NT2/D1 (cell line): Measurements from ENCODE around the gene PTN.

Experiments
- SUZ12 ChIP-seq: IDR thresholded peaks from 2 replicates; pipeline ENCODE4 v1.6.1; 2011; ENCODE audit not compliant: insufficient read length, insufficient read depth; ENCODE audit errors: extremely low read depth
- YY1 ChIP-seq: IDR thresholded peaks from 2 replicates; pipeline ENCODE4 v1.6.1; 2011; ENCODE audit not compliant: insufficient read length, insufficient read depth
- ZNF274 ChIP-seq: IDR thresholded peaks from 2 replicates; pipeline ENCODE4 v1.6.1; 2011; ENCODE audit warnings: mild to moderate bottlenecking, low read depth, low read length

- TF ChIP-seq YY1: no peak
- TF ChIP-seq ZNF274: no peak
- TF ChIP-seq SUZ12: no peak
These were observed 55.8 kb downstream of the PTN start for GRCh38 chr7:137287651-137288258.
